HEK293T (cell line): Measurements from ENCODE around the gene ZNF552.
"Not testable (repeated sequence)": the region's sequence is repeated elsewhere in the genome, so short reads cannot be mapped to it uniquely, and the experiment has no call there.

Source experiments
- ARNT ChIP-seq: fragments of 450-650 bp; IDR thresholded peaks from 2 replicates; pipeline ENCODE4 v1.6.1; 2017; ENCODE audit warnings: mild to moderate bottlenecking
- BHLHE40 ChIP-seq: fragments of 450-650 bp; IDR thresholded peaks from 2 replicates; pipeline ENCODE4 v1.6.1; 2016; ENCODE audit warnings: mild to moderate bottlenecking, moderate library complexity, borderline replicate concordance
- CTBP1 ChIP-seq: fragments of 450-650 bp; IDR thresholded peaks from 2 replicates; pipeline ENCODE4 v1.6.1; 2016; ENCODE audit warnings: borderline replicate concordance
- FOXA1 ChIP-seq: fragments of 450-650 bp; IDR thresholded peaks from 2 replicates; pipeline ENCODE4 v1.6.1; 2016; ENCODE audit warnings: mild to moderate bottlenecking
- FOXK2 ChIP-seq: fragments of 450-650 bp; IDR thresholded peaks from 2 replicates; pipeline ENCODE4 v1.6.1; 2016; ENCODE audit warnings: mild to moderate bottlenecking
- FOXM1 ChIP-seq: fragments of 450-650 bp; IDR thresholded peaks from 2 replicates; pipeline ENCODE4 v1.6.1; 2017; ENCODE audit warnings: mild to moderate bottlenecking, borderline replicate concordance
- SP1 ChIP-seq: fragments of 450-650 bp; IDR thresholded peaks from 2 replicates; pipeline ENCODE4 v1.6.1; 2017
- SUZ12 ChIP-seq: fragments of 450-650 bp; IDR thresholded peaks from 2 replicates; pipeline ENCODE4 v1.6.1; 2016; ENCODE audit warnings: mild to moderate bottlenecking
- ZNF384 ChIP-seq: fragments of 450-650 bp; IDR thresholded peaks from 2 replicates; pipeline ENCODE4 v1.6.1; 2016

- not testable (repeated sequence) for TF ChIP-seq SP1, ZNF384, FOXM1, BHLHE40, FOXK2, FOXA1, SUZ12, ARNT, CTBP1
These were observed 37.3 kb upstream of the ZNF552 start for GRCh38 chr19:57851812-57852603.
